Thoracic aorta endothelial cell (primary cell): Measurements from ENCODE around the gene GLE1. TPM values are rescaled to one million over a fixed set of nuclear protein-coding genes. Genes with fewer than 3 reads are reported as not detected.

ENCODE experiments used
- small RNA-seq: library from RNA; depleted of rRNA; stranded (forward); fragments of <200 nt; gene quantifications from one replicate; pipeline ENCODE3, GENCODE V24; 2012
- total RNA-seq: library from RNA; depleted of rRNA; stranded (reverse); fragments of >200 nt; gene quantifications from 2 replicates; pipeline ENCODE4 v1.2.3, GENCODE V29; 2012

GLE1 gene
- 27.4 and 34.9 TPM in 2 replicates for total RNA-seq

GRCh38 chr9:128504485-128505413 lies at the start of gene GLE1:
GLE1 (plus strand) TSS chr9:128504719; CDS start chr9:128504806, 87 bp downstream.

DNA sequence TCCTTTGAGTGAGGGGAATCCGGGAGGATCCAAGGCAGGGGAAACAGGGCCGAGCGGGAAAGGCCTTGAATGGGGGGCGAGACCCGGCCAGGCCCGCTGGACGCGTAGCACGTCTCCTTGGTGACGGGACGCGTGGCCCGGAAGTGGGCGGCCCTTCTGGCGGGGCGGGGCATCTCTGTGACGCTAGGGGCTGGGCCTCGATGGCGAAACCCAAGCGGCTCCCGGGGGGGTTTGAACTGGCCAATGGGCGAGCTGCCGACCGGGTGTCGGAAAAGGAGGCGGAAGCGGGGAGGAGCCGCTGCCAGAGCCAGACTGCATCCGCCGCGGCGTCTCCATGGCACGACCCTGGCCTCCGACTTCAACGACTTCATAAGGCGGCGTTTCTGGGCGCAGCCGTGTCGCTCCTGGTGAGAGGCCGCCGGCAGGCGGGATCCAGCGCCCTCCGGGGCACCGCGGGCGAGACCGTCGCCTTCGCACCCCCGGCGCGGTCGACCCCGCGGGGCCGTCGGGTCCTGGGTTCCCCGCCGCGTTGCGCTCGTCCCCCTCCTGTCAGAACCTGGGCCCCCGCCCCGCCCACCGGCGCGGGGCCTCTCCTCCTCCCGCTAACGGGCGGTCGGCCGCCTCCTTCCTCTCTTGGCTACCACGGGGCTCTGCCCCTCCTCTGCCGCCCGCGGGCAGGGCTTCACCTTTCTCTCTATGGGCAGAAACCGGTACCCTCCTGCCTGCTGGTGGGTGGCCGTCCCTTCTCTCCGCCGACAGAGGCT lies 48.5 kb upstream of the GLE1 start, which contains the start of gene ODF2:
Gene ODF2 (plus strand): TSS at position 158 of the 764 bp plus-strand sequence. CDS start 86 bp downstream, at position 244.

GRCh38 chr9:128552153-128552743 lies 47.7 kb downstream of the GLE1 start, which contains the start of gene SPTAN1:
SPTAN1 (plus strand) TSS chr9:128552587; CDS start chr9:128566741, 14,154 bp downstream.

Small RNAs within 50 kb of the gene (small RNA-seq; reads per million reads assigned to genes)
- not detected for gene RNU7-171P

Other genes with a start within 250 kb of the GLE1 start
- 65.9 and 73.5 TPM in 2 replicates for gene GOLGA2, start 228.7 kb upstream of the GLE1 start, total RNA-seq
- gene SWI5, start 228.4 kb upstream of the GLE1 start, total RNA-seq = 24.9 and 26.3 TPM in 2 replicates
- 20.7 and 23.3 TPM in 2 replicates for gene TRUB2, start 182.3 kb upstream of the GLE1 start, total RNA-seq
- gene COQ4, start 181.9 kb upstream of the GLE1 start, total RNA-seq = 31.1 and 36.1 TPM in 2 replicates
- 29.3 and 33.7 TPM in 2 replicates for gene SLC27A4, start 164.2 kb upstream of the GLE1 start, total RNA-seq
- gene URM1, start 133.3 kb upstream of the GLE1 start, total RNA-seq = 54.8 and 55.3 TPM in 2 replicates
- 20.7 and 22.5 TPM in 2 replicates for gene CERCAM, start 83.9 kb upstream of the GLE1 start, total RNA-seq
- 41.6 and 44.8 TPM in 2 replicates for gene ODF2, start 48.7 kb upstream of the GLE1 start, total RNA-seq
- 372 and 467 TPM in 2 replicates for gene SPTAN1, start 47.9 kb downstream of the GLE1 start, total RNA-seq
- 57.2 and 67.6 TPM in 2 replicates for gene DYNC2I2, start 152.1 kb downstream of the GLE1 start, total RNA-seq
- 676 and 721 TPM in 2 replicates for gene SET, start 184.5 kb downstream of the GLE1 start, total RNA-seq
- 20.6 and 31.9 TPM in 2 replicates for gene PKN3, start 197.8 kb downstream of the GLE1 start, total RNA-seq
- 21.4 and 27.4 TPM in 2 replicates for gene ZDHHC12, start 219.4 kb downstream of the GLE1 start, total RNA-seq